K562 (cell line): Measurements from ENCODE around the gene IGIP. TPM values are rescaled to one million over a fixed set of nuclear protein-coding genes. Genes with fewer than 3 reads are reported as not detected.
A peak's percentile ranks its signal among the peaks of the same experiment; 100 is the strongest.

ENCODE experiments used
- ELF1 ChIP-seq: fragments of 200-800 bp; sonication (Bioruptor generic); IDR thresholded peaks from 2 replicates; pipeline ENCODE4 v1.6.1; 2016; ENCODE audit warnings: missing genetic modification characterization, missing compliant biosample characterization
- MAZ ChIP-seq, 2 experiments: fragments of 450-650 bp in 1 of 2; sonication (generic) in 1 of 2; formaldehyde crosslinking; IDR thresholded peaks in 1 of 2; conservative IDR thresholded peaks in 1 of 2; 2 replicates each; pipeline versions ENCODE4 v1.4.0 to v1.5.0; 2020; ENCODE audit warnings: mild to moderate bottlenecking in 1 of 2, missing genetic modification reagents in 1 of 2
- PHF21A ChIP-seq: fragments of 450-650 bp; IDR thresholded peaks from 2 replicates; pipeline ENCODE4 v1.6.1; 2017; ENCODE audit warnings: low read depth, borderline replicate concordance
- SRSF7 ChIP-seq: fragments of 200-400 bp; formaldehyde crosslinking; optimal IDR thresholded peaks from 2 replicates; pipeline ENCODE3; 2017; ENCODE audit warnings: mild to moderate bottlenecking, low read depth, low read length
- ZNF175 ChIP-seq: fragments of 200-800 bp; sonication (Bioruptor generic); IDR thresholded peaks from 2 replicates; pipeline ENCODE4 v1.6.1; 2016; ENCODE audit warnings: low read depth, mild to moderate bottlenecking, missing genetic modification characterization, missing compliant biosample characterization
- ZNF224 ChIP-seq: sonication (generic); formaldehyde crosslinking; IDR thresholded peaks from 2 replicates; pipeline ENCODE4 v1.8.0; 2022; ENCODE audit warnings: mild to moderate bottlenecking, missing genetic modification reagents
- polyA plus RNA-seq, 8 experiments: library from polyadenylated mRNA; depleted of rRNA in 4 of 8; stranded (reverse) in 5 of 8; unstranded in 3 of 8; fragments of >200 nt; fragmentation: Nextera tagmentation in 2 of 8; fragmentation: Illumina TruSeq in 1 of 8; extraction: Ambion mirVana in 2 of 8; extraction: Trizol in 1 of 8; gene quantifications; 2 replicates each; pipeline versions ENCODE4 v1.2.1 to v1.2.3, GENCODE V29; 2011 to 2014; ENCODE audit warnings: inconsistent platforms in 1 of 8, missing spikeins in 1 of 8
- total RNA-seq, 7 experiments: library from RNA; depleted of rRNA in 6 of 7; stranded (reverse); fragments of >200 nt in 6 of 7; fragmentation: Illumina TruSeq in 2 of 7; extraction: Trizol in 2 of 7; gene quantifications; 2 replicates each; pipeline versions ENCODE4 v1.2.1 to v1.2.3, GENCODE V29; 2011 to 2021; ENCODE audit warnings: low replicate concordance in 1 of 7
- TF ChIP-seq, protein P1 (sequence below), 2 experiments: fragments of 450-650 bp in 1 of 2; sonication (generic) in 1 of 2; formaldehyde crosslinking in 1 of 2; IDR thresholded peaks; 2 replicates each; pipeline versions ENCODE4 v1.7.1 to v1.9.0; 2016 to 2022; ENCODE audit warnings: inconsistent platforms in 1 of 2, mild to moderate bottlenecking in 1 of 2, missing genetic modification reagents in 1 of 2
- TF ChIP-seq, protein P2 (sequence below), 2 experiments: fragments of 450-650 bp; formaldehyde crosslinking in 1 of 2; IDR thresholded peaks; 2 replicates each; pipeline versions ENCODE4 v1.4.0 to v1.6.1; 2014 to 2020; ENCODE audit warnings: mild to moderate bottlenecking in 2 of 2, borderline replicate concordance in 1 of 2, low read depth in 1 of 2

IGIP gene
- total and polyA plus RNA-seq, 9 of the 15 experiments (the other 6 are each of a cell fraction or from before 2014, with no cell fraction given): 0.52 to 1.6 (median 1.2) TPM

GRCh38 chr5:140107312-140108092 lies 18.2 kb upstream of the IGIP start (continued):
- TF ChIP-seq, protein P1, sequence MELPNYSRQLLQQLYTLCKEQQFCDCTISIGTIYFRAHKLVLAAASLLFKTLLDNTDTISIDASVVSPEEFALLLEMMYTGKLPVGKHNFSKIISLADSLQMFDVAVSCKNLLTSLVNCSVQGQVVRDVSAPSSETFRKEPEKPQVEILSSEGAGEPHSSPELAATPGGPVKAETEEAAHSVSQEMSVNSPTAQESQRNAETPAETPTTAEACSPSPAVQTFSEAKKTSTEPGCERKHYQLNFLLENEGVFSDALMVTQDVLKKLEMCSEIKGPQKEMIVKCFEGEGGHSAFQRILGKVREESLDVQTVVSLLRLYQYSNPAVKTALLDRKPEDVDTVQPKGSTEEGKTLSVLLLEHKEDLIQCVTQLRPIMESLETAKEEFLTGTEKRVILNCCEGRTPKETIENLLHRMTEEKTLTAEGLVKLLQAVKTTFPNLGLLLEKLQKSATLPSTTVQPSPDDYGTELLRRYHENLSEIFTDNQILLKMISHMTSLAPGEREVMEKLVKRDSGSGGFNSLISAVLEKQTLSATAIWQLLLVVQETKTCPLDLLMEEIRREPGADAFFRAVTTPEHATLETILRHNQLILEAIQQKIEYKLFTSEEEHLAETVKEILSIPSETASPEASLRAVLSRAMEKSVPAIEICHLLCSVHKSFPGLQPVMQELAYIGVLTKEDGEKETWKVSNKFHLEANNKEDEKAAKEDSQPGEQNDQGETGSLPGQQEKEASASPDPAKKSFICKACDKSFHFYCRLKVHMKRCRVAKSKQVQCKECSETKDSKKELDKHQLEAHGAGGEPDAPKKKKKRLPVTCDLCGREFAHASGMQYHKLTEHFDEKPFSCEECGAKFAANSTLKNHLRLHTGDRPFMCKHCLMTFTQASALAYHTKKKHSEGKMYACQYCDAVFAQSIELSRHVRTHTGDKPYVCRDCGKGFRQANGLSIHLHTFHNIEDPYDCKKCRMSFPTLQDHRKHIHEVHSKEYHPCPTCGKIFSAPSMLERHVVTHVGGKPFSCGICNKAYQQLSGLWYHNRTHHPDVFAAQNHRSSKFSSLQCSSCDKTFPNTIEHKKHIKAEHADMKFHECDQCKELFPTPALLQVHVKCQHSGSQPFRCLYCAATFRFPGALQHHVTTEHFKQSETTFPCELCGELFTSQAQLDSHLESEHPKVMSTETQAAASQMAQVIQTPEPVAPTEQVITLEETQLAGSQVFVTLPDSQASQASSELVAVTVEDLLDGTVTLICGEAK (IDR thresholded peaks at IDR 0.05): peak; percentile 36; the same call in 1 of the 2 replicates
- TF ChIP-seq, protein P1 (CRISPR knock-in tag; IDR thresholded peaks at IDR 0.05): no peak
- TF ChIP-seq ELF1 (tag): peak; percentile 13; the same call in 1 of the 2 replicates
- TF ChIP-seq, protein P2, sequence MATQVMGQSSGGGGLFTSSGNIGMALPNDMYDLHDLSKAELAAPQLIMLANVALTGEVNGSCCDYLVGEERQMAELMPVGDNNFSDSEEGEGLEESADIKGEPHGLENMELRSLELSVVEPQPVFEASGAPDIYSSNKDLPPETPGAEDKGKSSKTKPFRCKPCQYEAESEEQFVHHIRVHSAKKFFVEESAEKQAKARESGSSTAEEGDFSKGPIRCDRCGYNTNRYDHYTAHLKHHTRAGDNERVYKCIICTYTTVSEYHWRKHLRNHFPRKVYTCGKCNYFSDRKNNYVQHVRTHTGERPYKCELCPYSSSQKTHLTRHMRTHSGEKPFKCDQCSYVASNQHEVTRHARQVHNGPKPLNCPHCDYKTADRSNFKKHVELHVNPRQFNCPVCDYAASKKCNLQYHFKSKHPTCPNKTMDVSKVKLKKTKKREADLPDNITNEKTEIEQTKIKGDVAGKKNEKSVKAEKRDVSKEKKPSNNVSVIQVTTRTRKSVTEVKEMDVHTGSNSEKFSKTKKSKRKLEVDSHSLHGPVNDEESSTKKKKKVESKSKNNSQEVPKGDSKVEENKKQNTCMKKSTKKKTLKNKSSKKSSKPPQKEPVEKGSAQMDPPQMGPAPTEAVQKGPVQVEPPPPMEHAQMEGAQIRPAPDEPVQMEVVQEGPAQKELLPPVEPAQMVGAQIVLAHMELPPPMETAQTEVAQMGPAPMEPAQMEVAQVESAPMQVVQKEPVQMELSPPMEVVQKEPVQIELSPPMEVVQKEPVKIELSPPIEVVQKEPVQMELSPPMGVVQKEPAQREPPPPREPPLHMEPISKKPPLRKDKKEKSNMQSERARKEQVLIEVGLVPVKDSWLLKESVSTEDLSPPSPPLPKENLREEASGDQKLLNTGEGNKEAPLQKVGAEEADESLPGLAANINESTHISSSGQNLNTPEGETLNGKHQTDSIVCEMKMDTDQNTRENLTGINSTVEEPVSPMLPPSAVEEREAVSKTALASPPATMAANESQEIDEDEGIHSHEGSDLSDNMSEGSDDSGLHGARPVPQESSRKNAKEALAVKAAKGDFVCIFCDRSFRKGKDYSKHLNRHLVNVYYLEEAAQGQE (IDR thresholded peaks at IDR 0.05; ENCODE audit: borderline replicate concordance): 0 out of 2 replicates have a peak, but pooled peaks have one; percentile 13
- TF ChIP-seq, protein P2 (CRISPR knock-in tag; IDR thresholded peaks at IDR 0.05; ENCODE audit: low read depth): peak; percentile 80; the same call in 1 of the 2 replicates
- no peak for TF ChIP-seq ZNF175
- TF ChIP-seq ZNF224: no peak
- no peak for TF ChIP-seq SRSF7
- TF ChIP-seq MAZ (CRISPR knock-in tag; conservative IDR thresholded peaks at IDR 0.05 in 1 of 2, IDR thresholded peaks at IDR 0.05 in 1 of 2): peak; percentile 96
- no peak for TF ChIP-seq PHF21A
